Kidney (tissue), 14 donors: Measurements from ENCODE around the gene PSG6. TPM values are rescaled to one million over a fixed set of nuclear protein-coding genes. Genes with fewer than 3 reads are reported as not detected.
A peak's percentile ranks its signal among the peaks of the same experiment; 100 is the strongest.
"Not testable (repeated sequence)": the region's sequence is repeated elsewhere in the genome, so short reads cannot be mapped to it uniquely, and the experiment has no call there.

Experiments used
- DNase-seq, 5 donors: peaks; one replicate each; pipeline ENCODE4 v3.0.0-alpha.2; 2013 to 2020
- FAIRE-seq: peaks from 2 replicates; lab custom pipeline; 2012; peaks lifted over from hg19 to GRCh38; lab: Jason Lieb, UNC
- H3K27ac ChIP-seq, 2 donors: one replicate each; pipeline ENCODE4 v1.7.0; 2013; ENCODE audit warnings: low read depth in 2 of 2, low read length in 2 of 2, inconsistent platforms in 1 of 2
- H3K27me3 ChIP-seq: one replicate; pipeline ENCODE4 v1.7.1; 2013; ENCODE audit warnings: low read length, inconsistent platforms; ENCODE audit not compliant: control insufficient read depth, insufficient read depth
- H3K36me3 ChIP-seq, 3 donors: one replicate each; pipeline versions ENCODE4 v1.7.0 to v1.7.1; 2013; ENCODE audit warnings: low read length in 3 of 3, control low read depth in 1 of 3, inconsistent platforms in 1 of 3; ENCODE audit not compliant: insufficient read depth in 3 of 3, control insufficient read depth in 2 of 3
- H3K4me1 ChIP-seq, 3 donors: one replicate each; pipeline versions ENCODE4 v1.7.0 to v1.7.1; 2013; ENCODE audit warnings: low read length in 3 of 3, inconsistent platforms in 1 of 3, low read depth in 1 of 3; ENCODE audit not compliant: control insufficient read depth in 2 of 3, insufficient read depth in 2 of 3
- H3K4me3 ChIP-seq, 3 donors: one replicate each; pipeline versions ENCODE4 v1.7.0 to v1.8.1; 2013; ENCODE audit warnings: low read length in 3 of 3, control low read depth in 1 of 3, inconsistent platforms in 1 of 3
- H3K9ac ChIP-seq, 3 donors: one replicate each; pipeline versions ENCODE4 v1.7.0 to v1.7.1; 2013; ENCODE audit warnings: low read length in 3 of 3, control low read depth in 1 of 3, inconsistent platforms in 1 of 3
- H3K9me3 ChIP-seq, 3 donors: one replicate each; pipeline versions ENCODE4 v1.7.0 to v1.7.1; 2013; ENCODE audit warnings: low read length in 3 of 3, control low read depth in 1 of 3, inconsistent platforms in 1 of 3; ENCODE audit not compliant: control insufficient read depth in 2 of 3, insufficient read depth in 1 of 3
- CTCF ChIP-seq: IDR thresholded peaks from 3 replicates; pipeline ENCODE4 v1.5.1; 2012; ENCODE audit warnings: mild to moderate bottlenecking, moderate library complexity, borderline replicate concordance; ENCODE audit not compliant: insufficient read depth; ENCODE audit errors: extremely low read depth
- intact Hi-C: fragments of 100-400 bp; cut with DNase I; formaldehyde crosslinking; loops from one replicate; pipeline ENCODE4 v1.11.1; 2022
- polyA plus RNA-seq: library from polyadenylated mRNA; stranded (reverse); fragments of 350-450 nt; fragmentation: Illumina TruSeq; extraction: RNeasy Lipid Tissue Mini Kit (QIAGEN cat#74804); gene quantifications from one replicate; pipeline ENCODE4 v1.2.3, GENCODE V29; 2014; ENCODE audit warnings: low read depth, low replicate concordance; ENCODE audit not compliant: insufficient read depth
- total RNA-seq: library from RNA; stranded (reverse); fragmentation: NEBNext Ultra II Directional; extraction: Animal tissue kit (Norgen Biotek cat#: 25700); gene quantifications from one replicate; pipeline ENCODE4 v1.2.1, GENCODE V29; 2021
- donor health status: control.
- donor health status: control.
- donor health status: control.
- donor health status: control.
- donor health status: control.
- donor health status: DM: yes; HTN: yes; CAD: no.
- donor health status: Normal renal cell carcinoma (clear cell type).

The PSG6 gene
- total and polyA plus RNA-seq, 2 donors from 2014 or later: not detected

- FAIRE-seq (no peak), DNase-seq (no peak)
- no peak overlapping the region for H3K27ac ChIP-seq
- no peak overlapping the region for H3K4me3 ChIP-seq
- H3K9ac ChIP-seq: no peak overlapping the region
- H3K4me1 ChIP-seq: no peaks in the 10 kb centered on the region
- H3K36me3 ChIP-seq: no peaks in the 10 kb centered on the region
- intact Hi-C loops: no loop called here
- no peaks in the 10 kb centered on the region for H3K27me3 ChIP-seq
- H3K9me3 ChIP-seq: no peaks in the 10 kb centered on the region
- no peak for TF ChIP-seq CTCF
These were observed 11.2 kb upstream of the PSG6 start for GRCh38 chr19:42928896-42929295.

- H3K4me3 ChIP-seq: no peak overlapping the region
- DNase-seq (no peak), FAIRE-seq (no peak)
- no peak for TF ChIP-seq CTCF
- no peak overlapping the region for H3K9ac ChIP-seq
- H3K9me3 ChIP-seq: no peaks in the 10 kb centered on the region
- no peak overlapping the region for H3K27ac ChIP-seq
- no peaks in the 10 kb centered on the region for H3K4me1 ChIP-seq
- no peaks in the 10 kb centered on the region for H3K36me3 ChIP-seq
- intact Hi-C loops: no loop called here
- H3K27me3 ChIP-seq: no peaks in the 10 kb centered on the region
These were observed 9.1 kb upstream of the PSG6 start for GRCh38 chr19:42926781-42927180.

- not testable (repeated sequence) for FAIRE-seq
These were observed 5.4 kb upstream of the PSG6 start for GRCh38 chr19:42923106-42923505.

GRCh38 chr19:42920971-42921370, 3.3 kb upstream of the PSG6 start:
- FAIRE-seq, DNase-seq, H3K27me3 ChIP-seq, intact Hi-C loops, H3K27ac ChIP-seq, H3K9ac ChIP-seq, H3K9me3 ChIP-seq, H3K36me3 ChIP-seq, H3K4me3 ChIP-seq, H3K4me1 ChIP-seq: not testable (repeated sequence)

More at GRCh38 chr19:42923106-42923505, 5.4 kb upstream of the PSG6 start:
- H3K9me3 ChIP-seq, H3K27me3 ChIP-seq, H3K4me1 ChIP-seq, H3K27ac ChIP-seq, H3K36me3 ChIP-seq, H3K4me3 ChIP-seq, intact Hi-C loops, H3K9ac ChIP-seq: not testable (repeated sequence)
- peak in 1 of 5 donors; percentile 7 for DNase-seq

- Histone ChIP-seq H3K36me3 (no peaks in the 10 kb centered on the region), H3K4me1 (no peaks in the 10 kb centered on the region), H3K27me3 (no peaks in the 10 kb centered on the region), H3K4me3 (no peak overlapping the region), H3K27ac (no peak overlapping the region), H3K9me3 (no peaks in the 10 kb centered on the region), H3K9ac (no peak overlapping the region)
- no peak for TF ChIP-seq CTCF
- intact Hi-C loops: no loop called here
- FAIRE-seq: no peak
- DNase-seq: no peak
These were observed 2.0 kb upstream of the PSG6 start for GRCh38 chr19:42919757-42920079.

- H3K4me1 ChIP-seq, H3K9me3 ChIP-seq, H3K36me3 ChIP-seq, H3K4me3 ChIP-seq, H3K27ac ChIP-seq, intact Hi-C loops, H3K9ac ChIP-seq, FAIRE-seq, H3K27me3 ChIP-seq, DNase-seq: not testable (repeated sequence)
These were observed 1.5 kb upstream of the PSG6 start for GRCh38 chr19:42919070-42919756.
